ENCODE data around the gene DIDO1. TPM values are rescaled to one million over a fixed set of nuclear protein-coding genes. Genes with fewer than 3 reads are reported as not detected.
A peak's percentile ranks its signal among the peaks of the same experiment; 100 is the strongest.

The DIDO1 gene
- total and polyA plus RNA-seq, 4 experiments from 2014 or later, result 24.7 to 129 (median 83.5) TPM

DNA sequence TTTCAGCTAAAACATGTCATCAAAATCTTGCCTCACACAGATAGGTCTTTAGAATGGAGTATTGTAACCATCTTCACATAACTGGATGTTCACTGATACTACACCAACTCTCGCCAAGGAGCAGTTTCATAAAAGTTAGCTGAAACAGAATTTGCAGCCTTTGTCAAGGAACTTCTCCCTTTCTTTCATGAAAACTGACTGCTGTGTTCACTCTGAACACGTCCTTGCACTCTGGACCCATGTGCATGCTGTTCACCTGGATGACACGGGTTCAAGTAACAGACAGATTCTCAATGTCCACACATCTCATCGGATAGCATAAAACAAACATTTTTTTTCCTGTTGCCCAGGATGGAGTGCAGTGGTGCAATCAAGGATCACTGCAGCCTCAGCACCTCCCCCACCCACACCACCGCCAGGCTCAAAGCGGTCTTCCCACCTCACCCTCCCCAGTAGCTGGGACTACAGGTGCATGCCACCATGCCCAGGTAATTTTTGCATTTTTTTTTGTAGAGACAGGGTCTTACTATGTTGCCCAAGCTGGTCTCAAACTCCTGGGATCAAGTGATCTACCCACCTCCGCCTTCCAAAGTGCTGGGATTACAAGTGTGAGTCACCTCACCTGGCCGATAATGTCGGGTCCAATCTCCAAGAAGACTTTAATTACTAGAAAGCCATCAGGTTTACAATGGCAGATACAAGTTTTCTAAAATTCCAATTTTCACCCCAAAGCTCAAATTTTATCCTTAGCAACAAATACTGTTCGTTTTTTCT, 9.4 kb downstream of the DIDO1 start:
- Mint-ChIP-seq H3K9me3 (no peaks in the 10 kb centered on the region), H3K4me1 (peaks cover 55 to 89% (median 72%) of the 10 kb centered on the region in 4 donors), H3K4me3 (peak overlapping the region; percentile 46 to 93 (median 86)), H3K27me3 (no peaks in the 10 kb centered on the region), H3K36me3 (peaks cover 10 to 30% of the 10 kb centered on the region in 2 donors), H3K27ac (peak overlapping the region; percentile 33 to 92 (median 88))
- no peak for DNase-seq
- Histone ChIP-seq H3K36me3 (ENCODE audit: insufficient read depth, low read length) (peaks cover 15% of the 10 kb centered on the region), H3K4me3 (ENCODE audit: low read length in 2 of 2) (no peak overlapping the region), H3K9me3 (ENCODE audit: control insufficient read depth in 1 of 2, low read length in 2 of 2) (no peaks in the 10 kb centered on the region), H3K27ac (ENCODE audit: low read depth, low read length) (no peak overlapping the region), H3K4me1 (ENCODE audit: insufficient read depth, low read length) (peaks cover 86% of the 10 kb centered on the region), H3K27me3 (ENCODE audit: insufficient read depth, low read length) (no peaks in the 10 kb centered on the region)
- ChIA-PET POLR2A (ENCODE audit: partially characterized antibody) (interaction anchor here (2.6 to 6.4 kb wide), 4 partner anchors 13 to 37 kb away, joined by 10 to 52 read pairs (median 22); partner anchors contain the start of gene GID8), CTCF (ENCODE audit: partially characterized antibody) (interaction anchor here (1.5 to 6.5 kb wide), 6 partner anchors 10 to 92 kb away, joined by 4 to 73 read pairs (median 8); no protein-coding TSS in a partner anchor)
- intact Hi-C loops (cut with micrococcal nuclease), result no loop called here

DNA sequence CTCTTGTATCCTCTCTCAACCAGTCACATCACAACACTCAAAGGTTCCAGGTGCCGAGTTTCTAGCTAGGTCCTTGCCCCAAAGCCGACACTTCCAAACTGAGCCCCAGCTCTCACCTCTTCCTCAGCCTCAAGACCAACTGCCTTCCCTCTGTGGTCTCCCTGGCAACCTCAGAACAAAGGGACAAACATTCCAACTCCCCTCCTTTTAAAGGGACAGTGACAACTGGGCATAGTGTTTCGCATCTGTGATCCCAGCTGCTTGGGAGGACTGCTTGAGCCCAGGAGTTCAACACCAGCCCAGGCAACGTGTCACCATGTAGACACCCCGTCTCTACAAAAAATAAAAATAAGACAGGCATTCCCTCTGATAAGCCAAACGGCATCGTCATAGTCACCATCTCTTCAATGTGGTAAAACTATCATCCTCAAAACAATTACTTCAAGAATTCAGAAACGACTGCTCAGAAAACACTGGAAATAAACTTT, 11.3 kb downstream of the DIDO1 start:
- H3K4me1 Mint-ChIP-seq, result peaks cover 49 to 87% (median 63%) of the 10 kb centered on the region in 4 donors
- H3K36me3 ChIP-seq (ENCODE audit: insufficient read depth, low read length), result peaks cover 34% of the 10 kb centered on the region
- H3K27me3 Mint-ChIP-seq, result no peaks in the 10 kb centered on the region
- peak overlapping the region; percentile 59 to 93 (median 81) for H3K27ac Mint-ChIP-seq
- H3K9me3 ChIP-seq (ENCODE audit: control insufficient read depth in 1 of 2, low read length in 2 of 2), result no peaks in the 10 kb centered on the region
- ChIA-PET CTCF (ENCODE audit: partially characterized antibody) (interaction anchor here (1.5 to 4.7 kb wide), 4 partner anchors 11 to 94 kb away, joined by 4 to 28 read pairs (median 6); no protein-coding TSS in a partner anchor), POLR2A (ENCODE audit: partially characterized antibody) (interaction anchor here (1.1 to 1.7 kb wide), 2 partner anchors 22 kb away, joined by 3 to 7 read pairs; partner anchors contain the start of gene GID8)
- peaks cover 26 to 43% of the 10 kb centered on the region in 2 donors for H3K36me3 Mint-ChIP-seq
- intact Hi-C loops (cut with micrococcal nuclease), result no loop called here
- DNase-seq, result peak in 2 of 5 donors; percentile 29 to 47
- peaks cover 68% of the 10 kb centered on the region for H3K4me1 ChIP-seq (ENCODE audit: insufficient read depth, low read length)
- no peak overlapping the region for H3K27ac ChIP-seq (ENCODE audit: low read depth, low read length)
- peak overlapping the region in 7 of 8 donors; percentile 37 to 76 (median 61) for H3K4me3 Mint-ChIP-seq
- no peaks in the 10 kb centered on the region for H3K9me3 Mint-ChIP-seq
- no peak overlapping the region for H3K4me3 ChIP-seq (ENCODE audit: low read length in 2 of 2)
- H3K27me3 ChIP-seq (ENCODE audit: insufficient read depth, low read length), result no peaks in the 10 kb centered on the region

DNA sequence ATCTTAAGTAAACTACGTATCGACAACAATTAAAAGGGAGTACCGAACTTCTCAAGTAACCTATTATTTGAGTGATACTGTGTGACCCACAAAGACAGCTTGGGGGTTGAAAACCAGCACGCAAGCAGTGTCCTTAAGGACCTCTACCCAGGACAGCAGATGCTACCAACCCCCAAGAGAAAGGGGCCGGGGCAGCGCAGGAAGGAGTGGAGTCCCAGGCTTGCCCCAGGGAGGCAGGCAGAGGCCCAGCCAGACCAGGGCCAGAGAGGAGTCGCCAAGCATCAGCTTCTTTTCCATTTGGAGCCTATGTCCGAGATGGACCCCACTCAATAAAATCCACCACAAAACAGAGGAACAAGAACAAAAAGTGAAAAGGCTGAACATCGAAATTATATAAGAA, 11.9 kb downstream of the DIDO1 start:
- no peaks in the 10 kb centered on the region for H3K27me3 ChIP-seq (ENCODE audit: insufficient read depth, low read length)
- H3K4me3 ChIP-seq (ENCODE audit: low read length in 2 of 2), result no peak overlapping the region
- Mint-ChIP-seq H3K4me1 (peaks cover 45 to 85% (median 61%) of the 10 kb centered on the region in 4 donors), H3K27me3 (no peaks in the 10 kb centered on the region), H3K36me3 (peaks cover 30 to 49% of the 10 kb centered on the region in 2 donors), H3K27ac (peak overlapping the region in 1 of 7 donors; percentile 81), H3K9me3 (no peaks in the 10 kb centered on the region), H3K4me3 (no peak overlapping the region)
- H3K9me3 ChIP-seq (ENCODE audit: control insufficient read depth in 1 of 2, low read length in 2 of 2), result no peaks in the 10 kb centered on the region
- no peak for DNase-seq
- intact Hi-C loops (cut with micrococcal nuclease), result no loop called here
- H3K27ac ChIP-seq (ENCODE audit: low read depth, low read length), result no peak overlapping the region
- H3K4me1 ChIP-seq (ENCODE audit: insufficient read depth, low read length), result peaks cover 63% of the 10 kb centered on the region
- H3K36me3 ChIP-seq (ENCODE audit: insufficient read depth, low read length), result peaks cover 40% of the 10 kb centered on the region
- ChIA-PET POLR2A (ENCODE audit: partially characterized antibody) (interaction anchor here (1.0 to 1.7 kb wide), 4 partner anchors 11 to 39 kb away, joined by 3 to 7 read pairs (median 4); partner anchors contain the start of gene GID8), CTCF (ENCODE audit: partially characterized antibody) (interaction anchor here (4.7 kb wide), 1 partner anchor 14 kb away, joined by 28 read pairs; no protein-coding TSS in a partner anchor)

DNA sequence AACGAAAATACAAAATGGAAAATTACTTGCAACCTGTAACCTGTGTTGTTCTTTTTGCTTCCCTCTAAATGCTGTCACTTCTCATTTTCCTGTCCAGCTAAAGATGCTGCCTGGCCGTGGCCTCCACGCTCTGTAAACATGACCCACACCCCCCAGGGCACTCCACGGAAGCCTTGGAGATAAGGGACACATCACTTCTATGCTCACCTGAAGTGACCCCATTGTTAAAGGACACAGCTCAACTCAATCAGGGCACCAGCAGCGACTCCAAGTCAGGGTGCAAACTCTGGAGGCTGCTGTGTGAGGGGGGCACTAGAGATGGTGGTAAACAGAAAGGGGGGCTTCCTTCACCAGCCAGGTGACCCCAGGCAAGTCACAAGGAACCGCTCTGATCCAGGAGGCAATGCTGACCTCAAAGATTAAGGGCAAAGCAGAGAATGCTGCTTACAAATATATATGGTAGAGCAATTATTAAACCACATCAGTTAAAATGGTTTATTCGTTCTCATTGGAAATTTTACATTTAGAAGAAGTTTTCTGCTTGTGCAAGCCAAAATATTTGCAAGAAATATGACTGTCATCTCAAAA, 13.2 kb downstream of the DIDO1 start:
- no peaks in the 10 kb centered on the region for H3K27me3 ChIP-seq (ENCODE audit: insufficient read depth, low read length)
- H3K4me3 ChIP-seq (ENCODE audit: low read length in 2 of 2), result no peak overlapping the region
- Mint-ChIP-seq H3K9me3 (no peaks in the 10 kb centered on the region), H3K36me3 (peaks cover 35 to 55% of the 10 kb centered on the region in 2 donors), H3K4me3 (peak overlapping the region in 2 of 8 donors; percentile 12 to 14), H3K4me1 (peaks cover 34 to 77% (median 50%) of the 10 kb centered on the region in 4 donors), H3K27me3 (no peaks in the 10 kb centered on the region), H3K27ac (peak overlapping the region in 2 of 7 donors; percentile 57 to 70)
- H3K9me3 ChIP-seq (ENCODE audit: control insufficient read depth in 1 of 2, low read length in 2 of 2), result no peaks in the 10 kb centered on the region
- intact Hi-C loops (cut with micrococcal nuclease), result no loop called here
- peaks cover 50% of the 10 kb centered on the region for H3K4me1 ChIP-seq (ENCODE audit: insufficient read depth, low read length)
- POLR2A ChIA-PET (ENCODE audit: partially characterized antibody), result interaction anchor here (1.0 to 4.0 kb wide), 6 partner anchors 12 to 38 kb away, joined by 3 to 13 read pairs (median 6); partner anchors contain the start of genes DIDO1 and GID8
- H3K36me3 ChIP-seq (ENCODE audit: insufficient read depth, low read length), result peaks cover 53% of the 10 kb centered on the region
- CTCF ChIA-PET (ENCODE audit: partially characterized antibody), result interaction anchor here (0.9 to 4.7 kb wide), 2 partner anchors 13 kb away, joined by 3 to 28 read pairs; no protein-coding TSS in a partner anchor
- no peak for DNase-seq
- H3K27ac ChIP-seq (ENCODE audit: low read depth, low read length), result no peak overlapping the region

GRCh38 chr20:62911701-62912280, 14.5 kb downstream of the DIDO1 start:
- Mint-ChIP-seq H3K4me1 (peaks cover 25 to 74% (median 39%) of the 10 kb centered on the region in 4 donors), H3K4me3 (no peak overlapping the region)

DNA sequence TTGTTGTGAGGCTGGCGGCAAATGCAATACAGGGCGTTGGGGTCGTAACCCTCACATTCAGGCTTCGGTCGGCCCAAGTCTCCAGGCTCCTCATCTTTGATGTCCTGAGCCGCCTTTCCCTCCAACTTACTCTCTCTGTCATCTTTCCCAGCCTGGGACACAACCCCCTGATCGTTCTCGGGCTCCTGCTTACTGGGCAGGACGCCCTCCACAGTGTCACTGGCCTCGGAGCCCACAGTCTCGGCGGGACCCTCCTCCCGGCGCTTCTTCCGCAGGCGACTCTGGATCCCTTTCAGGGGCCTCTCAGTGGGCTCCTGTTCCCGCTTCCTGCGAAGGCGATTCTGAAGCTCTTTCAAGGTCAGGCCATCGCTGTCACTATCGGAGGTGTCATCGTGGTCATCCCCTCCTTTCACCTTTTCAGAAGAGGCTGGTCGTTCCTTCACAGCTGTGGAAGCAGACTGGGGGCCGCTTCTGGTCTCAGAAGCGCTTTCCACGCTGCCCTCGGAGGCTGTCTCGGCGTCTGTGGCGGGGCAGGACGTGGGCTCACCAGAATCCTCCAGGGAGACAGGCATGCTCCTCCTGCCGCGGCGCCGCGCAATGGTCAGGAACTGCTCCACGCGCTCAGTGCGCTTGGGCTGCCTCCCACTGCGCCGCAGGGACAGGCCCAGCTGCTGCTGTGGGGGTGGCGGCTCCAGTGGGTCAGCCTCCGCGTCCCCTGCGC, 15.4 kb downstream of the DIDO1 start:
- POLR2A ChIA-PET (ENCODE audit: partially characterized antibody), result interaction anchor here (1.0 to 4.0 kb wide), 3 partner anchors 14 to 27 kb away, joined by 5 to 13 read pairs (median 9); partner anchors contain the start of genes DIDO1 and GID8
- H3K27me3 Mint-ChIP-seq, result no peaks in the 10 kb centered on the region
- intact Hi-C loops (cut with micrococcal nuclease), result no loop called here
- peaks cover 50 to 73% of the 10 kb centered on the region in 2 donors for H3K36me3 Mint-ChIP-seq
- no peaks in the 10 kb centered on the region for H3K9me3 ChIP-seq (ENCODE audit: control insufficient read depth in 1 of 2, low read length in 2 of 2)
- H3K4me3 Mint-ChIP-seq, result no peak overlapping the region
- DNase-seq, result no peak
- H3K4me3 ChIP-seq (ENCODE audit: low read length in 2 of 2), result no peak overlapping the region
- H3K9me3 Mint-ChIP-seq, result peaks cover 0 to 3% (median 0%) of the 10 kb centered on the region in 8 donors
- peaks cover 21 to 67% (median 33%) of the 10 kb centered on the region in 4 donors for H3K4me1 Mint-ChIP-seq
- no peak overlapping the region for H3K27ac ChIP-seq (ENCODE audit: low read depth, low read length)
- peaks cover 75% of the 10 kb centered on the region for H3K36me3 ChIP-seq (ENCODE audit: insufficient read depth, low read length)
- peaks cover 28% of the 10 kb centered on the region for H3K4me1 ChIP-seq (ENCODE audit: insufficient read depth, low read length)
- CTCF ChIA-PET (ENCODE audit: partially characterized antibody), result interaction anchor here (1.4 to 4.7 kb wide), 2 partner anchors 10 to 38 kb away, joined by 4 to 28 read pairs; no protein-coding TSS in a partner anchor
- no peak overlapping the region for H3K27ac Mint-ChIP-seq
- H3K27me3 ChIP-seq (ENCODE audit: insufficient read depth, low read length), result no peaks in the 10 kb centered on the region

More at GRCh38 chr20:62911701-62912280, 14.5 kb downstream of the DIDO1 start:
- H3K4me1 ChIP-seq (ENCODE audit: insufficient read depth, low read length), result peaks cover 36% of the 10 kb centered on the region
- peaks cover 66% of the 10 kb centered on the region for H3K36me3 ChIP-seq (ENCODE audit: insufficient read depth, low read length)
- CTCF ChIA-PET (ENCODE audit: partially characterized antibody), result interaction anchor here (0.9 to 4.7 kb wide), 3 partner anchors 11 to 39 kb away, joined by 3 to 28 read pairs (median 4); no protein-coding TSS in a partner anchor
- Mint-ChIP-seq H3K36me3 (peaks cover 41 to 67% of the 10 kb centered on the region in 2 donors), H3K27ac (peak overlapping the region in 2 of 7 donors; percentile 8 to 58), H3K27me3 (no peaks in the 10 kb centered on the region), H3K9me3 (peaks cover 0 to 2% (median 0%) of the 10 kb centered on the region in 8 donors)
- H3K4me3 ChIP-seq (ENCODE audit: low read length in 2 of 2), result no peak overlapping the region
- no peaks in the 10 kb centered on the region for H3K27me3 ChIP-seq (ENCODE audit: insufficient read depth, low read length)
- H3K27ac ChIP-seq (ENCODE audit: low read depth, low read length), result no peak overlapping the region
- POLR2A ChIA-PET (ENCODE audit: partially characterized antibody), result interaction anchor here (1.0 to 4.0 kb wide), 4 partner anchors 12 to 26 kb away, joined by 4 to 13 read pairs (median 7); partner anchors contain the start of genes DIDO1 and GID8
- intact Hi-C loops (cut with micrococcal nuclease), result no loop called here
- no peaks in the 10 kb centered on the region for H3K9me3 ChIP-seq (ENCODE audit: control insufficient read depth in 1 of 2, low read length in 2 of 2)
- DNase-seq, result no peak
